Measurements from ENCODE around the gene SLC9A3.

- TF ChIP-seq CTCF (IDR thresholded peaks at IDR 0.05; ENCODE audit: low read length) = no peak
- no peak for TF ChIP-seq EZH2 (IDR thresholded peaks at IDR 0.05; ENCODE audit: borderline replicate concordance, low read length)
These were observed 29.5 kb downstream of the SLC9A3 start for GRCh38 chr5:494667-495255.
